ENCODE data around the gene WIPF2. TPM values are rescaled to one million over a fixed set of nuclear protein-coding genes. Genes with fewer than 3 reads are reported as not detected.
"Not testable (repeated sequence)": the region's sequence is repeated elsewhere in the genome, so short reads cannot be mapped to it uniquely, and the experiment has no call there.

The WIPF2 gene
- total and polyA plus RNA-seq, 5 donors from 2014 or later: 8.0 to 40.7 (median 9.6) TPM

GRCh38 chr17:40218006-40218739 is 931 bp upstream of the WIPF2 start:
- no peaks in the 10 kb centered on the region for H3K36me3 ChIP-seq (ENCODE audit: control insufficient read depth, insufficient read depth, low read length)
- no peaks in the 10 kb centered on the region for H3K9me3 ChIP-seq (ENCODE audit: control insufficient read depth in 2 of 2, low read length in 2 of 2)
- H3K4me3 ChIP-seq (ENCODE audit: low read depth, low read length): peak overlapping the region; percentile 96
- DNase-seq: no peak
- H3K27ac ChIP-seq (ENCODE audit: insufficient read depth, low read length, poor library complexity, severe bottlenecking): peak overlapping the region; percentile 99
- Mint-ChIP-seq H3K4me3 (peak overlapping the region; percentile 89 to 99 (median 95)), H3K9me3 (no peaks in the 10 kb centered on the region), H3K36me3 (peaks cover under 1% of the 10 kb centered on the region), H3K27me3 (no peaks in the 10 kb centered on the region), H3K27ac (peak overlapping the region; percentile 98 to 100 (median 99)), H3K4me1 (peaks cover 10 to 35% (median 18%) of the 10 kb centered on the region in 4 donors)
- ATAC-seq (ENCODE audit: low read depth in 2 of 2): peak in 1 of 2 donors; percentile 29
- no peaks in the 10 kb centered on the region for H3K27me3 ChIP-seq (ENCODE audit: control insufficient read depth, insufficient read depth, low read length)
- H3K4me1 ChIP-seq (ENCODE audit: control insufficient read depth, insufficient read depth, low read length, poor library complexity, severe bottlenecking): peaks cover 25% of the 10 kb centered on the region

- peaks cover 12 to 46% (median 23%) of the 10 kb centered on the region in 4 donors for H3K4me1 Mint-ChIP-seq
- no peaks in the 10 kb centered on the region for H3K9me3 Mint-ChIP-seq
- Histone ChIP-seq H3K9me3 (ENCODE audit: control insufficient read depth in 2 of 2, low read length in 2 of 2) (no peaks in the 10 kb centered on the region), H3K27me3 (ENCODE audit: control insufficient read depth, insufficient read depth, low read length) (no peaks in the 10 kb centered on the region), H3K4me1 (ENCODE audit: control insufficient read depth, insufficient read depth, low read length, poor library complexity, severe bottlenecking) (peaks cover 28% of the 10 kb centered on the region), H3K4me3 (ENCODE audit: low read depth, low read length) (peak overlapping the region; percentile 97), H3K27ac (ENCODE audit: insufficient read depth, low read length, poor library complexity, severe bottlenecking) (peak overlapping the region; percentile 99), H3K36me3 (ENCODE audit: control insufficient read depth, insufficient read depth, low read length) (no peaks in the 10 kb centered on the region)
- no peaks in the 10 kb centered on the region for H3K27me3 Mint-ChIP-seq
- peak overlapping the region; percentile 89 to 99 (median 95) for H3K4me3 Mint-ChIP-seq
- H3K36me3 Mint-ChIP-seq: peaks cover 3% of the 10 kb centered on the region
- peak; percentile 22 to 39 (median 33) for DNase-seq
- H3K27ac Mint-ChIP-seq: peak overlapping the region; percentile 86 to 98 (median 95)
- no peak for ATAC-seq (ENCODE audit: low read depth in 2 of 2)
These were observed 662 bp downstream of the WIPF2 start for GRCh38 chr17:40219594-40220338.

GRCh38 chr17:40224718-40225550 is 5.8 kb downstream of the WIPF2 start:
- H3K36me3 Mint-ChIP-seq: peaks cover 3% of the 10 kb centered on the region
- ATAC-seq (ENCODE audit: low read depth in 2 of 2): no peak
- H3K9me3 Mint-ChIP-seq: no peaks in the 10 kb centered on the region
- H3K27ac Mint-ChIP-seq: peak overlapping the region; percentile 23 to 92 (median 24)
- no peaks in the 10 kb centered on the region for H3K27me3 Mint-ChIP-seq
- H3K4me1 Mint-ChIP-seq: peaks cover 20 to 48% (median 29%) of the 10 kb centered on the region in 4 donors
- H3K4me3 ChIP-seq (ENCODE audit: low read depth, low read length): no peak overlapping the region
- no peak overlapping the region for H3K27ac ChIP-seq (ENCODE audit: insufficient read depth, low read length, poor library complexity, severe bottlenecking)
- H3K4me1 ChIP-seq (ENCODE audit: control insufficient read depth, insufficient read depth, low read length, poor library complexity, severe bottlenecking): peaks cover 20% of the 10 kb centered on the region
- no peak for DNase-seq
- H3K4me3 Mint-ChIP-seq: peak overlapping the region in 2 of 4 donors; percentile 17 to 74
- no peaks in the 10 kb centered on the region for H3K27me3 ChIP-seq (ENCODE audit: control insufficient read depth, insufficient read depth, low read length)
- no peaks in the 10 kb centered on the region for H3K9me3 ChIP-seq (ENCODE audit: control insufficient read depth in 2 of 2, low read length in 2 of 2)
- H3K36me3 ChIP-seq (ENCODE audit: control insufficient read depth, insufficient read depth, low read length): peaks cover 6% of the 10 kb centered on the region

GRCh38 chr17:40229146-40229545 is 10.0 kb downstream of the WIPF2 start:
- not testable (repeated sequence) for H3K4me3 Mint-ChIP-seq; H3K9me3 ChIP-seq (ENCODE audit: control insufficient read depth in 2 of 2, low read length in 2 of 2); H3K4me3 ChIP-seq (ENCODE audit: low read depth, low read length); H3K4me1 ChIP-seq (ENCODE audit: control insufficient read depth, insufficient read depth, low read length, poor library complexity, severe bottlenecking); DNase-seq; H3K27me3 ChIP-seq (ENCODE audit: control insufficient read depth, insufficient read depth, low read length); ATAC-seq (ENCODE audit: low read depth in 2 of 2); H3K9me3 Mint-ChIP-seq; H3K27me3 Mint-ChIP-seq; H3K27ac ChIP-seq (ENCODE audit: insufficient read depth, low read length, poor library complexity, severe bottlenecking); H3K36me3 Mint-ChIP-seq; H3K27ac Mint-ChIP-seq
- peaks cover 22% of the 10 kb centered on the region for H3K36me3 ChIP-seq (ENCODE audit: control insufficient read depth, insufficient read depth, low read length)
- peaks cover 18 to 41% (median 31%) of the 10 kb centered on the region in 4 donors for H3K4me1 Mint-ChIP-seq

GRCh38 chr17:40230670-40231069 is 11.6 kb downstream of the WIPF2 start:
- Histone ChIP-seq H3K27ac (ENCODE audit: insufficient read depth, low read length, poor library complexity, severe bottlenecking) (no peak overlapping the region), H3K9me3 (ENCODE audit: control insufficient read depth in 2 of 2, low read length in 2 of 2) (no peaks in the 10 kb centered on the region), H3K27me3 (ENCODE audit: control insufficient read depth, insufficient read depth, low read length) (no peaks in the 10 kb centered on the region), H3K36me3 (ENCODE audit: control insufficient read depth, insufficient read depth, low read length) (peaks cover 29% of the 10 kb centered on the region), H3K4me1 (ENCODE audit: control insufficient read depth, insufficient read depth, low read length, poor library complexity, severe bottlenecking) (no peaks in the 10 kb centered on the region), H3K4me3 (ENCODE audit: low read depth, low read length) (no peak overlapping the region)
- Mint-ChIP-seq H3K27me3 (no peaks in the 10 kb centered on the region), H3K4me3 (peak overlapping the region in 1 of 4 donors; percentile 7), H3K27ac (peak overlapping the region in 1 of 3 donors; percentile 51), H3K4me1 (peaks cover 8 to 30% (median 20%) of the 10 kb centered on the region in 4 donors), H3K36me3 (peaks cover 19% of the 10 kb centered on the region), H3K9me3 (peaks cover 0 to 2% (median 0%) of the 10 kb centered on the region in 7 donors)
- ATAC-seq (ENCODE audit: low read depth in 2 of 2): no peak
- DNase-seq: no peak

GRCh38 chr17:40231928-40232327 is 12.8 kb downstream of the WIPF2 start:
- H3K9me3 ChIP-seq (ENCODE audit: control insufficient read depth in 2 of 2, low read length in 2 of 2); ATAC-seq (ENCODE audit: low read depth in 2 of 2); H3K27ac Mint-ChIP-seq; H3K4me3 ChIP-seq (ENCODE audit: low read depth, low read length); H3K27me3 ChIP-seq (ENCODE audit: control insufficient read depth, insufficient read depth, low read length); H3K27me3 Mint-ChIP-seq; H3K27ac ChIP-seq (ENCODE audit: insufficient read depth, low read length, poor library complexity, severe bottlenecking); H3K4me1 ChIP-seq (ENCODE audit: control insufficient read depth, insufficient read depth, low read length, poor library complexity, severe bottlenecking); DNase-seq; H3K9me3 Mint-ChIP-seq; H3K4me3 Mint-ChIP-seq: not testable (repeated sequence)
- H3K36me3 Mint-ChIP-seq: peaks cover 19% of the 10 kb centered on the region
- peaks cover 8 to 32% (median 20%) of the 10 kb centered on the region in 4 donors for H3K4me1 Mint-ChIP-seq
- H3K36me3 ChIP-seq (ENCODE audit: control insufficient read depth, insufficient read depth, low read length): peaks cover 32% of the 10 kb centered on the region

GRCh38 chr17:40241252-40241834 is 22.2 kb downstream of the WIPF2 start:
- H3K4me1 Mint-ChIP-seq: peaks cover 0 to 66% (median 43%) of the 10 kb centered on the region in 4 donors
- H3K9me3 ChIP-seq (ENCODE audit: control insufficient read depth in 2 of 2, low read length in 2 of 2): no peaks in the 10 kb centered on the region
- H3K4me1 ChIP-seq (ENCODE audit: control insufficient read depth, insufficient read depth, low read length, poor library complexity, severe bottlenecking): peaks cover 3% of the 10 kb centered on the region
- H3K4me3 Mint-ChIP-seq: no peak overlapping the region
- ATAC-seq (ENCODE audit: low read depth in 2 of 2): no peak
- H3K27ac ChIP-seq (ENCODE audit: insufficient read depth, low read length, poor library complexity, severe bottlenecking): no peak overlapping the region
- no peak for DNase-seq
- H3K9me3 Mint-ChIP-seq: no peaks in the 10 kb centered on the region
- peaks cover 3% of the 10 kb centered on the region for H3K36me3 Mint-ChIP-seq
- no peak overlapping the region for H3K4me3 ChIP-seq (ENCODE audit: low read depth, low read length)
- H3K27me3 ChIP-seq (ENCODE audit: control insufficient read depth, insufficient read depth, low read length): no peaks in the 10 kb centered on the region
- peak overlapping the region in 1 of 3 donors; percentile 67 for H3K27ac Mint-ChIP-seq
- H3K27me3 Mint-ChIP-seq: no peaks in the 10 kb centered on the region
- H3K36me3 ChIP-seq (ENCODE audit: control insufficient read depth, insufficient read depth, low read length): peaks cover 5% of the 10 kb centered on the region
